Common myeloid progenitor, CD34-positive (primary cell): Measurements from ENCODE around the gene DIS3L2.

Experiments used
- CTCF ChIA-PET: fragments of 350-600 bp; sonication (Branson Sonifier 250); formaldehyde crosslinking; loops from one replicate; lab custom pipeline; 2021; ENCODE audit warnings: antibody characterized with exemption; lab: Charles Lee
- POLR2A ChIA-PET: fragments of 350-600 bp; sonication (Branson Sonifier 250); formaldehyde crosslinking; loops from one replicate; lab custom pipeline; 2021; ENCODE audit warnings: antibody characterized with exemption; lab: Charles Lee
- DNase-seq, 3 donors: peaks; one replicate each; pipeline versions ENCODE4 v3.0.0 to v3.0.0-alpha.2; 2013
- H3K27ac ChIP-seq, 2 experiments: 1 replicate in 1 of 2; 2 replicates in 1 of 2; pipeline ENCODE4 v1.7.0; 2013; ENCODE audit warnings: inconsistent platforms in 2 of 2, low read length in 2 of 2, mild to moderate bottlenecking in 2 of 2, low read depth in 1 of 2, moderate library complexity in 1 of 2; ENCODE audit not compliant: severe bottlenecking in 2 of 2, insufficient read depth in 1 of 2, poor library complexity in 1 of 2
- H3K27me3 ChIP-seq, 5 experiments: replicated peaks in 2 of 5; 1 replicate in 3 of 5; 2 replicates in 2 of 5; pipeline versions ENCODE4 v1.6.1 to v1.7.0; 2013; ENCODE audit warnings: low read length in 4 of 5, mild to moderate bottlenecking in 2 of 5, moderate library complexity in 2 of 5, inconsistent platforms in 1 of 5; ENCODE audit not compliant: insufficient read depth in 5 of 5, control insufficient read depth in 4 of 5
- H3K36me3 ChIP-seq, 4 experiments: 1 replicate in 2 of 4; 2 replicates in 2 of 4; pipeline versions ENCODE4 v1.6.1 to v1.7.0; 2013; ENCODE audit warnings: low read length in 3 of 4, control low read depth in 1 of 4, mild to moderate bottlenecking in 1 of 4; ENCODE audit not compliant: control insufficient read depth in 4 of 4, insufficient read depth in 4 of 4
- H3K4me1 ChIP-seq, 4 experiments: 1 replicate in 3 of 4; 2 replicates in 1 of 4; pipeline versions ENCODE4 v1.6.1 to v1.7.1; 2013; ENCODE audit warnings: low read length in 3 of 4, mild to moderate bottlenecking in 3 of 4, control low read depth in 1 of 4, inconsistent platforms in 1 of 4, moderate library complexity in 1 of 4; ENCODE audit not compliant: control insufficient read depth in 4 of 4, insufficient read depth in 4 of 4; ENCODE audit errors: control extremely low read depth in 1 of 4
- H3K4me3 ChIP-seq, 7 experiments: 1 replicate in 4 of 7; 2 replicates in 3 of 7; pipeline versions ENCODE4 v1.5.1 to v1.7.0; 2013; ENCODE audit warnings: mild to moderate bottlenecking in 7 of 7, low read length in 6 of 7, moderate library complexity in 6 of 7, inconsistent platforms in 2 of 7, low read depth in 2 of 7, control low read depth in 1 of 7; ENCODE audit not compliant: insufficient read depth in 4 of 7, control insufficient read depth in 1 of 7; ENCODE audit errors: extremely low read depth in 1 of 7
- H3K9me3 ChIP-seq, 5 experiments: 1 replicate in 4 of 5; 2 replicates in 1 of 5; pipeline versions ENCODE4 v1.6.1 to v1.7.1; 2013; ENCODE audit warnings: low read length in 4 of 5, mild to moderate bottlenecking in 2 of 5, inconsistent platforms in 1 of 5, low read depth in 1 of 5, moderate library complexity in 1 of 5; ENCODE audit not compliant: control insufficient read depth in 4 of 5, insufficient read depth in 2 of 5; ENCODE audit errors: control extremely low read depth in 1 of 5
- WGBS: methylation state at CpG from one replicate; pipeline ENCODE4 v1.1.5; 2013; ENCODE audit not compliant: insufficient coverage; 5-methylcytosine and 5-hydroxymethylcytosine counted together

The DIS3L2 gene

GRCh38 chr2:232023426-232023825 is 61.9 kb downstream of the DIS3L2 start:
- H3K9me3 ChIP-seq: no peaks in the 10 kb centered on the region
- no peaks in the 10 kb centered on the region for H3K4me1 ChIP-seq
- peaks cover 6 to 43% (median 23%) of the 10 kb centered on the region in 4 experiments for H3K36me3 ChIP-seq
- ChIA-PET CTCF (interaction anchor here (0.6 to 2.8 kb wide), 2 partner anchors 11 to 515 kb away, joined by 3 to 8 read pairs; no protein-coding TSS in a partner anchor), POLR2A (no interaction called here)
- no peak overlapping the region for H3K27ac ChIP-seq
- H3K4me3 ChIP-seq: no peak overlapping the region
- H3K27me3 ChIP-seq: no peaks in the 10 kb centered on the region
- no peak for DNase-seq

GRCh38 chr2:232024457-232024856 is 62.9 kb downstream of the DIS3L2 start:
- Histone ChIP-seq H3K36me3 (peaks cover 6 to 43% (median 25%) of the 10 kb centered on the region in 4 experiments), H3K9me3 (no peaks in the 10 kb centered on the region), H3K27me3 (no peaks in the 10 kb centered on the region), H3K4me3 (no peak overlapping the region), H3K4me1 (no peaks in the 10 kb centered on the region), H3K27ac (no peak overlapping the region)
- 100% methylated on average over 5 of the region's 7 CpGs for WGBS
- POLR2A ChIA-PET: no interaction called here
- no peak for DNase-seq
- CTCF ChIA-PET: interaction anchor here (2.8 kb wide), 1 partner anchor 12 kb away, joined by 8 read pairs; no protein-coding TSS in a partner anchor

DNA sequence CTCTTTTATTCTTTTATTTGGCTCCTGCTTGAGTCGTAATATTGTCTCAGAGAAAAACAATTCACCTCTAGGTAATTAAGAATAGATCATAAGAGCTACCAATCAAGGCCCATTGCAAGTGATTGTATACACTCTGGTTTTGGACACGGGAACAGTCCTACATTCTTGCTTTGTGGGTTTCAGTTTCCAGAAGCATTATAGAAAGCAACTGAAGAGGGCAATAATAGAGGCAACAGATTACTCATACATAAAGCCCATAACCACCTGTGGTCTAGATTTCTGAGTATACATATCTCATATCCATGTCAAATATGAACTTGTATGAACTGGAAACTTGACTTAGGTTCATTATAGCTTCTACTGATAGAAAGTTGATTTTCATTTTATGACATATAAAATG is 65.4 kb downstream of the DIS3L2 start:
- no peak overlapping the region for H3K4me3 ChIP-seq
- CTCF ChIA-PET: interaction anchor here (1.2 kb wide), 1 partner anchor 13 kb away, joined by 3 read pairs; no protein-coding TSS in a partner anchor
- no peaks in the 10 kb centered on the region for H3K9me3 ChIP-seq
- POLR2A ChIA-PET: no interaction called here
- DNase-seq: no peak
- H3K4me1 ChIP-seq: no peaks in the 10 kb centered on the region
- WGBS: 100% methylated on average over 2 of the region's 2 CpGs
- no peak overlapping the region for H3K27ac ChIP-seq
- peaks cover 4 to 43% (median 25%) of the 10 kb centered on the region in 4 experiments for H3K36me3 ChIP-seq
- H3K27me3 ChIP-seq: no peaks in the 10 kb centered on the region

- Histone ChIP-seq H3K9me3 (no peaks in the 10 kb centered on the region), H3K4me3 (no peak overlapping the region), H3K4me1 (no peaks in the 10 kb centered on the region), H3K27me3 (no peaks in the 10 kb centered on the region), H3K36me3 (peaks cover 4 to 41% (median 24%) of the 10 kb centered on the region in 4 experiments), H3K27ac (no peak overlapping the region)
- ChIA-PET CTCF (interaction anchor here (1.2 kb wide), 1 partner anchor 13 kb away, joined by 3 read pairs; no protein-coding TSS in a partner anchor), POLR2A (no interaction called here)
- no peak for DNase-seq
Observed at GRCh38 chr2:232027530-232027929, 66.0 kb downstream of the DIS3L2 start.

DNA sequence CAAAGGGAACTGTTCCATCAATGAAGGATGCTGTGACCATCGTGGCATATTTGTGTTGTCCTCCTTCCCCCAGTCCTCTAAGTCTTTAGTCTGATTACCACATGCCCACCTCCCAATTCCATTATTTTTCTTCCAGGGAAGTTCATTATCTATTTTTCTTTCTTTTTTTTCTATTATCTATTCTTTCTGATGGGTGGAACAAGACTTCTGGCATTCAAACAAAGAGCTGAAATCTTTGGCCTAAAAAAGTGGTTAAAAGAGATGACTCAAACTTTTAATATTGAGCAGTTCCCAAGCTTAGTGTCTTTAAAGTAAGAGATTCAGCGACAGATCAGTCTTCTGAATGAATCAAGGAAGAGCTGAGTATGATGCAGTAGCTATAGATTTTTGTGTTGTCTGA is 66.6 kb downstream of the DIS3L2 start:
- no peaks in the 10 kb centered on the region for H3K27me3 ChIP-seq
- CTCF ChIA-PET: no interaction called here
- no peaks in the 10 kb centered on the region for H3K4me1 ChIP-seq
- POLR2A ChIA-PET: no interaction called here
- H3K9me3 ChIP-seq: no peaks in the 10 kb centered on the region
- no peak overlapping the region for H3K4me3 ChIP-seq
- peaks cover 4 to 36% (median 21%) of the 10 kb centered on the region in 4 experiments for H3K36me3 ChIP-seq
- no peak for DNase-seq
- 100% methylated on average over 1 of the region's 2 CpGs for WGBS
- no peak overlapping the region for H3K27ac ChIP-seq

DNA sequence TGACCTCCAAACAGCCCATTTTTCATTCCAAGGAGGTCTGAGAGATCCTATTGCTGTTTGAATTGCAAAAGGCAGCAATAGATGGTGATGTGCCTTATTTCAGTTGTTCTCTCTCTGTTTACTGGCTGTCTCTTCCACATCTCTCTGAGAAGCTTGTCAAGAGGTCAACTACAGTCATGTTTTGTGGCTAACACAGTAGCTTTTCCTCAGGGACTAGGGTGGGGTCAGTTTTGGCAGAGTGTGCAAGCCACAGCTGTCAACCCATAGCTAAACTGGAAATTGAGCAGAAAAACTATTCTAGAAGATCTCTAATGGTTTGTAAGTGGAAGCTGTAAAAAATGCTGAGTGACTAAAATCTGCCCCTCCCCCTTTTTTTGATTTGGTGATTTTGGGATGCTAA is 67.1 kb downstream of the DIS3L2 start:
- DNase-seq: no peak
- Histone ChIP-seq H3K27me3 (no peaks in the 10 kb centered on the region), H3K36me3 (peaks cover 4 to 31% (median 20%) of the 10 kb centered on the region in 4 experiments), H3K4me3 (no peak overlapping the region), H3K9me3 (no peaks in the 10 kb centered on the region), H3K4me1 (no peaks in the 10 kb centered on the region), H3K27ac (no peak overlapping the region)
- POLR2A ChIA-PET: no interaction called here
- CTCF ChIA-PET: no interaction called here

GRCh38 chr2:232029346-232029745 is 67.8 kb downstream of the DIS3L2 start:
- Histone ChIP-seq H3K4me3 (no peak overlapping the region), H3K27me3 (no peaks in the 10 kb centered on the region), H3K27ac (no peak overlapping the region), H3K36me3 (peaks cover 4 to 27% (median 18%) of the 10 kb centered on the region in 4 experiments), H3K4me1 (no peaks in the 10 kb centered on the region), H3K9me3 (no peaks in the 10 kb centered on the region)
- ChIA-PET CTCF (no interaction called here), POLR2A (no interaction called here)
- DNase-seq: no peak
- WGBS: 90% methylated on average over 2 of the region's 4 CpGs
